ENCODE results near the gene FAF1. TPM values are rescaled to one million over a fixed set of nuclear protein-coding genes. Genes with fewer than 3 reads are reported as not detected.
"Not testable (repeated sequence)": the region's sequence is repeated elsewhere in the genome, so short reads cannot be mapped to it uniquely, and the experiment has no call there.

FAF1 gene
- polyA plus RNA-seq, 2 donors: 18.4 to 32.1 TPM

DNA sequence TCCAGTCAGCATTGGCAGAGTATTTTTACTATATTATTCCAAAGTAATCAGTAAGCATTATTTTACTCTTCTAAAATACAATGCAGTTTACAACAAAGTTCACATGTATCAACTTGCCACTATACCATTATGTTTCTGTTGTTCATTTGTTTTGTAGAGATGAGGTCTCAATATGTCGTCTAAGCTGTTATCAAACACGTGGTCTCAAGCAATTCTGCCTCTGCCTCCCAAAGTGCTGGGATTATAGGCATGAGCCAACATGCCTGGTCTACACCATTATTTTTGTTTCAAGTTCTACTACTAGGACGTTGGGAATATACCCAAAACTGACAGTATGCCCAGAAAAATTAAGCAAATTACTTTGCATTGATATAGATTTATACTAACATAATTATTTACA is 19.8 kb downstream of the FAF1 start:
- WGBS, 2 donors: 59 to 67% methylated on average over 3 of the region's 3 CpGs
- peaks cover 0 to 3% of the 10 kb centered on the region in 2 donors for H3K36me3 ChIP-seq (ENCODE audit: control insufficient read depth in 2 of 2, insufficient read depth in 2 of 2, low read length in 1 of 2)

GRCh38 chr1:50936321-50936720 is 23.7 kb downstream of the FAF1 start:
- Histone ChIP-seq H3K27ac (ENCODE audit: low read depth in 2 of 2, low read length in 1 of 2) (no peak overlapping the region), H3K9me3 (ENCODE audit: control insufficient read depth in 2 of 2, insufficient read depth in 1 of 2, low read depth in 1 of 2, low read length in 1 of 2) (no peaks in the 10 kb centered on the region), H3K4me3 (ENCODE audit: low read depth in 1 of 2, low read length in 2 of 2) (no peak overlapping the region), H3K27me3 (ENCODE audit: control insufficient read depth in 1 of 2, insufficient read depth in 2 of 2, low read length in 2 of 2) (no peaks in the 10 kb centered on the region), H3K4me1 (ENCODE audit: control insufficient read depth in 2 of 2, insufficient read depth in 2 of 2, low read length in 1 of 2) (no peaks in the 10 kb centered on the region), H3K36me3 (ENCODE audit: control insufficient read depth in 2 of 2, insufficient read depth in 2 of 2, low read length in 1 of 2) (peaks cover 0 to 3% of the 10 kb centered on the region in 2 donors)
- 71 to 81% methylated on average over 2 of the region's 2 CpGs for WGBS, 2 donors

More for the DNA sequence above, 19.8 kb downstream of the FAF1 start:
- Histone ChIP-seq H3K9me3 (ENCODE audit: control insufficient read depth in 2 of 2, insufficient read depth in 1 of 2, low read depth in 1 of 2, low read length in 1 of 2) (no peaks in the 10 kb centered on the region), H3K4me1 (ENCODE audit: control insufficient read depth in 2 of 2, insufficient read depth in 2 of 2, low read length in 1 of 2) (no peaks in the 10 kb centered on the region), H3K27me3 (ENCODE audit: control insufficient read depth in 1 of 2, insufficient read depth in 2 of 2, low read length in 2 of 2) (no peaks in the 10 kb centered on the region), H3K4me3 (ENCODE audit: low read depth in 1 of 2, low read length in 2 of 2) (no peak overlapping the region), H3K27ac (ENCODE audit: low read depth in 2 of 2, low read length in 1 of 2) (no peak overlapping the region)

- not testable (repeated sequence) for H3K36me3 ChIP-seq (ENCODE audit: control insufficient read depth in 2 of 2, insufficient read depth in 2 of 2, low read length in 1 of 2); H3K4me1 ChIP-seq (ENCODE audit: control insufficient read depth in 2 of 2, insufficient read depth in 2 of 2, low read length in 1 of 2); H3K9me3 ChIP-seq (ENCODE audit: control insufficient read depth in 2 of 2, insufficient read depth in 1 of 2, low read depth in 1 of 2, low read length in 1 of 2); H3K27me3 ChIP-seq (ENCODE audit: control insufficient read depth in 1 of 2, insufficient read depth in 2 of 2, low read length in 2 of 2); H3K4me3 ChIP-seq (ENCODE audit: low read depth in 1 of 2, low read length in 2 of 2); H3K27ac ChIP-seq (ENCODE audit: low read depth in 2 of 2, low read length in 1 of 2)
- WGBS, 2 donors: 85 to 88% methylated on average over 2 of the region's 2 CpGs
These were observed 24.8 kb downstream of the FAF1 start for GRCh38 chr1:50935276-50935675.

DNA sequence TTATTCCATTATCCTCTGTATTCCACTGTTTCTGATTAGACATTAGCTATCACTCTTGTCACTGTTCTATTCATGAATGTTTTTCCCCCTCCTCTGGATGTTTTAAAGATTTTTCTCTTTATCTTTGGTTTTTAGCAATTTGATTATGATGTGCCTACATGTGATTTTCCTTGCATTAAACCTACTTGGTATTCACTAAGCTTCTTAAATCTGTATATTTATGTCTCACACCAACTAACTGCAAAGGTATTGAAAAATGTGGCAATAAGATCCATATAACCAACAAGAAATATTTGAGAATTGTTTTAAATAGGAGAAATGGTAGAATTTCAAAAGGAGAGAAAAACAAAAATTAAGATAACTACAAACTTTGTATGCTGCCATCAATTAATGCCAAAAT is 25.2 kb downstream of the FAF1 start:
- Histone ChIP-seq H3K4me3 (ENCODE audit: low read depth in 1 of 2, low read length in 2 of 2) (no peak overlapping the region), H3K9me3 (ENCODE audit: control insufficient read depth in 2 of 2, insufficient read depth in 1 of 2, low read depth in 1 of 2, low read length in 1 of 2) (no peaks in the 10 kb centered on the region), H3K27ac (ENCODE audit: low read depth in 2 of 2, low read length in 1 of 2) (no peak overlapping the region), H3K36me3 (ENCODE audit: control insufficient read depth in 2 of 2, insufficient read depth in 2 of 2, low read length in 1 of 2) (peaks cover 0 to 3% of the 10 kb centered on the region in 2 donors), H3K27me3 (ENCODE audit: control insufficient read depth in 1 of 2, insufficient read depth in 2 of 2, low read length in 2 of 2) (no peaks in the 10 kb centered on the region), H3K4me1 (ENCODE audit: control insufficient read depth in 2 of 2, insufficient read depth in 2 of 2, low read length in 1 of 2) (no peaks in the 10 kb centered on the region)

GRCh38 chr1:50933770-50934169 is 26.3 kb downstream of the FAF1 start:
- not testable (repeated sequence) for H3K4me1 ChIP-seq (ENCODE audit: control insufficient read depth in 2 of 2, insufficient read depth in 2 of 2, low read length in 1 of 2); H3K27me3 ChIP-seq (ENCODE audit: control insufficient read depth in 1 of 2, insufficient read depth in 2 of 2, low read length in 2 of 2); H3K9me3 ChIP-seq (ENCODE audit: control insufficient read depth in 2 of 2, insufficient read depth in 1 of 2, low read depth in 1 of 2, low read length in 1 of 2); H3K27ac ChIP-seq (ENCODE audit: low read depth in 2 of 2, low read length in 1 of 2); H3K4me3 ChIP-seq (ENCODE audit: low read depth in 1 of 2, low read length in 2 of 2); H3K36me3 ChIP-seq (ENCODE audit: control insufficient read depth in 2 of 2, insufficient read depth in 2 of 2, low read length in 1 of 2)
- WGBS, 2 donors: 79 to 89% methylated on average over 3 of the region's 3 CpGs

- WGBS, 2 donors: 93 to 94% methylated on average over 4 of the region's 4 CpGs
- H3K27me3 ChIP-seq (ENCODE audit: control insufficient read depth in 1 of 2, insufficient read depth in 2 of 2, low read length in 2 of 2); H3K4me1 ChIP-seq (ENCODE audit: control insufficient read depth in 2 of 2, insufficient read depth in 2 of 2, low read length in 1 of 2); H3K4me3 ChIP-seq (ENCODE audit: low read depth in 1 of 2, low read length in 2 of 2); H3K27ac ChIP-seq (ENCODE audit: low read depth in 2 of 2, low read length in 1 of 2); H3K36me3 ChIP-seq (ENCODE audit: control insufficient read depth in 2 of 2, insufficient read depth in 2 of 2, low read length in 1 of 2); H3K9me3 ChIP-seq (ENCODE audit: control insufficient read depth in 2 of 2, insufficient read depth in 1 of 2, low read depth in 1 of 2, low read length in 1 of 2): not testable (repeated sequence)
These were observed 28.0 kb downstream of the FAF1 start for GRCh38 chr1:50932043-50932442.

DNA sequence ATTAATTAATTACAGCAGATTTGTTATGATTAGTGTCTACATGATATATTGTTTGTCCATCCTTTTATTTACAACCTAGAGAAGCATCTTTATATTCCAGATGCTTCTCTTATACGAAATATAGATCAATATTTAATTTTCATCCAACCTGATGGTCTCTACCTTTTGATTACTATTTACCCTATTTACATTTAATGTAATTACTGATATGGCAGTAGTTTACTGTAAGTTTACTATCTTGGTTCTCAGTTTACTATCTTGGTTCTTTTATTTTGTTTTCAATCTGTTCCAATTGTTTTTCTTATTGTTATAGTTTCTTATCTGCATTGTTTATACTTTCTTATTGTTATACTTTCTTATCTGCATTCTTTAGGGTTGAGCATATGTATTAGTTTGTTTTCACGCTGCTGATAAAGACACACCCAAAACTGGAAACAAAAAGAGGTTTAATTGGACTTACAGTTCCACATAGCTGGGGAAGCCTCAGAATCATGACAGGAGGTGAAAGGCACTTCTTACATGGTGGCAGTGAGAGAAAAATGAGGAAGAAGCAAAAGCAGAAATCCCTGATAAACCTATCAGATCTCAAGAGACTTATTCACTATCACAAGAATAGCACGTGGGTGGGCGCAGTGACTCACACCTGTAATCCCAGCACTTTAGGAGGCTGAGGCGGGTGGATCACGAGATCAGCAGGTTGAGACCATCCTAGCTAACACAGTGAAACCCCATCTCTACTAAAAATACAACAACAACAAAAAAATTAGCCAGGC is 28.9 kb downstream of the FAF1 start:
- WGBS, 2 donors: 82% methylated on average over 6 of the region's 6 CpGs

DNA sequence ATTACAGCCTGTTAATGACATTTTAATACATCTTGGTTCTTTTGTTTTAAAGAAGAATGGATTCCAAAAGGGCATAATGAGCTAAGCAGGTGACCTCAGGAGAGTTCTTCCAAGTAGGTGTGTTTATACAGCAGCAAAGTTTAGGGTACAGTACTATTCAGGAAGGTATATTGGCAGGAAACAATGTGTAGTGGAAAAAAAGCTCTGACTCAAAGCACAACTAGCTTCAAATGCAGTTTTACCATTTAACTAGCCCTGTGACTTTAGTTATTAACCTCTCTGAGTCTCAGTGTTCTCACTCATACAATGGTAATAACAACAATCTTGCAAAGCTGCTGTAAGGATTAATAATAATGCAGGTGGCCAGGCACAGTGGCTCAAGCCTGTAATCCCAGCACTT is 29.9 kb downstream of the FAF1 start:
- Histone ChIP-seq H3K4me1 (ENCODE audit: control insufficient read depth in 2 of 2, insufficient read depth in 2 of 2, low read length in 1 of 2) (no peaks in the 10 kb centered on the region), H3K36me3 (ENCODE audit: control insufficient read depth in 2 of 2, insufficient read depth in 2 of 2, low read length in 1 of 2) (peaks cover 0 to 3% of the 10 kb centered on the region in 2 donors), H3K27ac (ENCODE audit: low read depth in 2 of 2, low read length in 1 of 2) (no peak overlapping the region), H3K9me3 (ENCODE audit: control insufficient read depth in 2 of 2, insufficient read depth in 1 of 2, low read depth in 1 of 2, low read length in 1 of 2) (no peaks in the 10 kb centered on the region), H3K4me3 (ENCODE audit: low read depth in 1 of 2, low read length in 2 of 2) (no peak overlapping the region), H3K27me3 (ENCODE audit: control insufficient read depth in 1 of 2, insufficient read depth in 2 of 2, low read length in 2 of 2) (no peaks in the 10 kb centered on the region)

More for the DNA sequence above, 28.9 kb downstream of the FAF1 start:
- Histone ChIP-seq H3K9me3 (ENCODE audit: control insufficient read depth in 2 of 2, insufficient read depth in 1 of 2, low read depth in 1 of 2, low read length in 1 of 2) (no peaks in the 10 kb centered on the region), H3K36me3 (ENCODE audit: control insufficient read depth in 2 of 2, insufficient read depth in 2 of 2, low read length in 1 of 2) (peaks cover 0 to 3% of the 10 kb centered on the region in 2 donors), H3K4me1 (ENCODE audit: control insufficient read depth in 2 of 2, insufficient read depth in 2 of 2, low read length in 1 of 2) (no peaks in the 10 kb centered on the region), H3K27ac (ENCODE audit: low read depth in 2 of 2, low read length in 1 of 2) (no peak overlapping the region), H3K27me3 (ENCODE audit: control insufficient read depth in 1 of 2, insufficient read depth in 2 of 2, low read length in 2 of 2) (no peaks in the 10 kb centered on the region), H3K4me3 (ENCODE audit: low read depth in 1 of 2, low read length in 2 of 2) (no peak overlapping the region)

- H3K4me1 ChIP-seq (ENCODE audit: control insufficient read depth in 2 of 2, insufficient read depth in 2 of 2, low read length in 1 of 2): no peaks in the 10 kb centered on the region
- H3K27ac ChIP-seq (ENCODE audit: low read depth in 2 of 2, low read length in 1 of 2): no peak overlapping the region
- H3K4me3 ChIP-seq (ENCODE audit: low read depth in 1 of 2, low read length in 2 of 2): no peak overlapping the region
- no peaks in the 10 kb centered on the region for H3K9me3 ChIP-seq (ENCODE audit: control insufficient read depth in 2 of 2, insufficient read depth in 1 of 2, low read depth in 1 of 2, low read length in 1 of 2)
- H3K27me3 ChIP-seq (ENCODE audit: control insufficient read depth in 1 of 2, insufficient read depth in 2 of 2, low read length in 2 of 2): no peaks in the 10 kb centered on the region
- H3K36me3 ChIP-seq (ENCODE audit: control insufficient read depth in 2 of 2, insufficient read depth in 2 of 2, low read length in 1 of 2): peaks cover 0 to 3% of the 10 kb centered on the region in 2 donors
- WGBS, 2 donors: 44 to 51% methylated on average over 2 of the region's 2 CpGs
These were observed 30.6 kb downstream of the FAF1 start for GRCh38 chr1:50929376-50929958.

- H3K4me1 ChIP-seq (ENCODE audit: control insufficient read depth in 2 of 2, insufficient read depth in 2 of 2, low read length in 1 of 2): no peaks in the 10 kb centered on the region
- no peaks in the 10 kb centered on the region for H3K36me3 ChIP-seq (ENCODE audit: control insufficient read depth in 2 of 2, insufficient read depth in 2 of 2, low read length in 1 of 2)
- no peak overlapping the region for H3K27ac ChIP-seq (ENCODE audit: low read depth in 2 of 2, low read length in 1 of 2)
- no peaks in the 10 kb centered on the region for H3K9me3 ChIP-seq (ENCODE audit: control insufficient read depth in 2 of 2, insufficient read depth in 1 of 2, low read depth in 1 of 2, low read length in 1 of 2)
- 99 to 100% methylated on average over 1 of the region's 1 CpG for WGBS, 2 donors
- no peaks in the 10 kb centered on the region for H3K27me3 ChIP-seq (ENCODE audit: control insufficient read depth in 1 of 2, insufficient read depth in 2 of 2, low read length in 2 of 2)
- H3K4me3 ChIP-seq (ENCODE audit: low read depth in 1 of 2, low read length in 2 of 2): no peak overlapping the region
These were observed 36.5 kb downstream of the FAF1 start for GRCh38 chr1:50923564-50923963.
